Measurements from ENCODE around the gene FBXL15.

The FBXL15 gene

DNA sequence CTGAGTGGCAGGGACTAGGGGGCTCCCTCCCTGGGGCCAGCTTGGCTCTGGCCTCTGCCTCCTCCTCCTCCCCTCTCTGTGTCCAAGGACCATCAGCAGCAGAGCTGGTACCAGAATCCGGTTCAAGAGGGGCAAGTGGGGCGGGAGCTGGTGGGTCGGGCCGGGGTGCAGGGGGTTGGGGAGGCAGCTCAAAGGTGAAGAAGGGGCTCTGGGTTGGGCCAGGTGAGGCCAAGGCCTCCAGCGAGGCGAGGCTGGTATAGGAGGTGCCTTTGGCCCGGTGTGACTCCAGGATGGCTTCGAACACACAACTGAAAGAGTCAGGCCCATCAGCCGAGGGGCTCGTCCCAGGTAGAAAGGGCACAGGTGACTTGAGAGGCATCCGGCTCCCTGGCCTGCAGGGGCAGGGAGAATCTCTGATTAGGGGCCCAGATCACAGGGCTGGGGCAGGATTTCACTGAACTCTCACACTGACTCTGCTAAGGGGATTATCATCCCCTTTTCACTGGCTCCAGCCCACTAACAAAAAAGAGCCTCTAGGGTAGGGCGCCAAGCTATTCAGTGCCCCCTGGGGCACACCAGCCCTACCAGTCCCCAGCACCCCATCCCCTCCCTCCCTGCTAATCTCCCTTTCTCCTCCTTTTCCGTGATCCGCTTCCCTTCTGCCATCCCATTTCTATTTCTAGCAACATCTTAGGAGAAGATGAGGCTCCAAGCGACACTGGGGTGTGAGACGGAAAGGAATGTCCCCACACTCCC lies 6.7 kb upstream of the FBXL15 start:
- H3K9me3 Mint-ChIP-seq = no peaks in the 10 kb centered on the region
- ATAC-seq = no peak
- H3K36me3 Mint-ChIP-seq = no peaks in the 10 kb centered on the region
- no peak overlapping the region for H3K27ac Mint-ChIP-seq
- peaks cover 51% of the 10 kb centered on the region for H3K4me1 Mint-ChIP-seq
- H3K27me3 Mint-ChIP-seq = peaks cover 87% of the 10 kb centered on the region
- H3K4me3 Mint-ChIP-seq = no peak overlapping the region

DNA sequence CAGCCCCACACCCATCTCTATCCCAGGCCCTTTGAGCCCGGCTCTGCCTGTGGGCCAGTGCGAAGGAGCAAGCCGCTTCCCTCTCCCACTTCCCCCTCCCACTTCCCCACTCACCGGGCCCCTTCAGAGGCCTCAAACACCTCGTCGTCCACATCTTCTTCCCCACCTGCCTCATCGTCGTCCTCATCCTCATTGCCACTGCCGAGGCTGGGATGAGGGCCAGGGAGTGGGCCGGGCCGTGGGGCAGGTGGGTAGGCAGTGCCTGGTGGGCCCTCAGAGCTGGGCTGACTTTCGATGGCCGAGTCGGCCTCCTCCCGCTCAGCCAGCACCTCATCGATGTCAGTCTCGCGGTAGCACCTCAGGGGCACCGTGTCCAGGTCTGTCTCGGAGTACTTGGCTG lies 5.9 kb upstream of the FBXL15 start:
- H3K27me3 Mint-ChIP-seq = peaks cover 86% of the 10 kb centered on the region
- peaks cover 53% of the 10 kb centered on the region for H3K4me1 Mint-ChIP-seq
- ATAC-seq = no peak
- no peaks in the 10 kb centered on the region for H3K9me3 Mint-ChIP-seq
- no peak overlapping the region for H3K4me3 Mint-ChIP-seq
- H3K27ac Mint-ChIP-seq = no peak overlapping the region
- no peaks in the 10 kb centered on the region for H3K36me3 Mint-ChIP-seq

- H3K36me3 Mint-ChIP-seq = no peaks in the 10 kb centered on the region
- H3K4me3 Mint-ChIP-seq = no peak overlapping the region
- no peaks in the 10 kb centered on the region for H3K9me3 Mint-ChIP-seq
- H3K27ac Mint-ChIP-seq = no peak overlapping the region
- peaks cover 73% of the 10 kb centered on the region for H3K27me3 Mint-ChIP-seq
- ATAC-seq = no peak
- peaks cover 52% of the 10 kb centered on the region for H3K4me1 Mint-ChIP-seq
Observed at GRCh38 chr10:102416283-102416682, 4.4 kb upstream of the FBXL15 start.

DNA sequence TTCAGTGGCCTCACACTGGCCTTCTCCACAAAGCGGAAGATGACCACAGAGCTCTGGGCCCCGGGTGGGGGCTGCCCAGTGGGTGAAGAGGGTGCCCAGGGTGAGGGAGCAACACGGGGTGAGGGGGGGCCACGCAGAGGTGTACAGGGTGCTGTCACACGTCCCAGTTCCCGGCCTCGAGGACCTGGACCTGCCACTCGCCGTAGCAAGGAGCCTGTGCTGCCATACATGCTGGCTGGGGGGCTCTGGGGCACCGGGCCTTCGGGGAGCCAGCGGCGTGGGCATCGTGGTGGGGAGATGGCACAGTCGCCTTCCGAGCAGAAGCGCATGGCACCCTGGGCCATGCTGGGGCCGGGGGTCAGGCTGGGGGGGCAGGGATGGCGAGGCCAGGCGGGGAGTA lies 3.9 kb upstream of the FBXL15 start:
- H3K4me1 Mint-ChIP-seq = peaks cover 47% of the 10 kb centered on the region
- peaks cover 69% of the 10 kb centered on the region for H3K27me3 Mint-ChIP-seq
- no peaks in the 10 kb centered on the region for H3K9me3 Mint-ChIP-seq
- H3K4me3 Mint-ChIP-seq = no peak overlapping the region
- H3K27ac Mint-ChIP-seq = no peak overlapping the region
- no peak for ATAC-seq
- no peaks in the 10 kb centered on the region for H3K36me3 Mint-ChIP-seq

GRCh38 chr10:102418622-102419268 lies 1.9 kb upstream of the FBXL15 start, which contains the start of gene PSD:
Gene PSD (minus strand): TSS chr10:102418785. CDS start chr10:102417038, 1,747 bp downstream.
- Mint-ChIP-seq H3K4me1 (peaks cover 53% of the 10 kb centered on the region), H3K36me3 (peaks cover 5% of the 10 kb centered on the region), H3K27ac (peak within 1 kb of the TSS; percentile 84), H3K27me3 (peaks cover 57% of the 10 kb centered on the region), H3K9me3 (no peaks in the 10 kb centered on the region), H3K4me3 (peak within 1 kb of the TSS; percentile 98)
- ATAC-seq = no peak

- H3K27me3 Mint-ChIP-seq = peaks cover 50% of the 10 kb centered on the region
- H3K36me3 Mint-ChIP-seq = peaks cover 5% of the 10 kb centered on the region
- no peaks in the 10 kb centered on the region for H3K9me3 Mint-ChIP-seq
- peaks cover 50% of the 10 kb centered on the region for H3K4me1 Mint-ChIP-seq
- peak overlapping the region; percentile 84 for H3K27ac Mint-ChIP-seq
- H3K4me3 Mint-ChIP-seq = peak overlapping the region; percentile 98
- ATAC-seq = no peak
Observed at GRCh38 chr10:102419269-102420180, 1.1 kb upstream of the FBXL15 start.

GRCh38 chr10:102420181-102420713 lies 389 bp upstream of the FBXL15 start:
- Mint-ChIP-seq H3K36me3 (peaks cover 5% of the 10 kb centered on the region), H3K27me3 (peaks cover 42% of the 10 kb centered on the region), H3K4me3 (peak overlapping the region; percentile 98), H3K27ac (peak overlapping the region; percentile 84), H3K4me1 (peaks cover 46% of the 10 kb centered on the region), H3K9me3 (no peaks in the 10 kb centered on the region)
- ATAC-seq = no peak

GRCh38 chr10:102421507-102421756 lies 796 bp downstream of the FBXL15 start:
- peaks cover 54% of the 10 kb centered on the region for H3K4me1 Mint-ChIP-seq
- H3K9me3 Mint-ChIP-seq = no peaks in the 10 kb centered on the region
- peaks cover 15% of the 10 kb centered on the region for H3K36me3 Mint-ChIP-seq
- H3K27me3 Mint-ChIP-seq = peaks cover 31% of the 10 kb centered on the region
- H3K27ac Mint-ChIP-seq = peak overlapping the region; percentile 84
- no peak for ATAC-seq
- H3K4me3 Mint-ChIP-seq = peak overlapping the region; percentile 98

- Mint-ChIP-seq H3K4me1 (peaks cover 58% of the 10 kb centered on the region), H3K27ac (peak overlapping the region; percentile 84), H3K27me3 (peaks cover 26% of the 10 kb centered on the region), H3K9me3 (no peaks in the 10 kb centered on the region), H3K4me3 (peak overlapping the region; percentile 98), H3K36me3 (peaks cover 18% of the 10 kb centered on the region)
- peak; percentile 13 for ATAC-seq
Observed at GRCh38 chr10:102421757-102422512, 1.3 kb downstream of the FBXL15 start.

DNA sequence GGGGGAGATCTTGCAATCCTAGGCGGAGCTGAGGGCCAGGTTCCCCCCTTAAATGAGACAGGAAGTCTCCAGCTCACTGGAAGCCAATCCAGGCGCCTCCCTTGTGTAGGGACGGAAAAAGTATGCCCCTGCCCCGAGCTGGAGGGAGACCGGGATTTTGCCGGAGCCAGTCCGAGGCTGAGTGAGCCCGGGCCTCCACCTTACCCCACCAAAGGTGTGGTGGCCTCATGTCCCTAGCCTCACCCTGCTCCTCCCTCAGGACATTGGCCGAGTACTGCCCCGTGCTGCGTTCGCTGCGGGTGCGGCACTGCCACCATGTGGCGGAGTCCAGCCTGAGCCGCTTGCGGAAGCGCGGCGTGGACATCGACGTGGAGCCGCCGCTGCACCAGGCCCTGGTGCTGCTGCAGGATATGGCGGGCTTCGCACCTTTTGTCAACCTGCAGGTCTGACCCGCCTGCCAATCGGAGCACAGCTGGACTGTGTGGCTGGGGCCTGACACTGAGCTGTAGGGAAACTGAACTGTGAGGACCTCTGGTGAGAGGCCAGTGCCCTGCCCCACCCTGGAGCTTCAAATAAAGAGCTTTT lies 2.0 kb downstream of the FBXL15 start:
- no peaks in the 10 kb centered on the region for H3K9me3 Mint-ChIP-seq
- peak overlapping the region; percentile 98 for H3K4me3 Mint-ChIP-seq
- peaks cover 25% of the 10 kb centered on the region for H3K36me3 Mint-ChIP-seq
- peak; percentile 52 for ATAC-seq
- peaks cover 64% of the 10 kb centered on the region for H3K4me1 Mint-ChIP-seq
- peaks cover 19% of the 10 kb centered on the region for H3K27me3 Mint-ChIP-seq
- H3K27ac Mint-ChIP-seq = peak overlapping the region; percentile 84

- no peak for ATAC-seq
- peaks cover 61% of the 10 kb centered on the region for H3K4me1 Mint-ChIP-seq
- H3K9me3 Mint-ChIP-seq = no peaks in the 10 kb centered on the region
- H3K4me3 Mint-ChIP-seq = no peak overlapping the region
- H3K36me3 Mint-ChIP-seq = peaks cover 27% of the 10 kb centered on the region
- no peak overlapping the region for H3K27ac Mint-ChIP-seq
- H3K27me3 Mint-ChIP-seq = peaks cover 10% of the 10 kb centered on the region
Observed at GRCh38 chr10:102423372-102423968, 2.8 kb downstream of the FBXL15 start.

DNA sequence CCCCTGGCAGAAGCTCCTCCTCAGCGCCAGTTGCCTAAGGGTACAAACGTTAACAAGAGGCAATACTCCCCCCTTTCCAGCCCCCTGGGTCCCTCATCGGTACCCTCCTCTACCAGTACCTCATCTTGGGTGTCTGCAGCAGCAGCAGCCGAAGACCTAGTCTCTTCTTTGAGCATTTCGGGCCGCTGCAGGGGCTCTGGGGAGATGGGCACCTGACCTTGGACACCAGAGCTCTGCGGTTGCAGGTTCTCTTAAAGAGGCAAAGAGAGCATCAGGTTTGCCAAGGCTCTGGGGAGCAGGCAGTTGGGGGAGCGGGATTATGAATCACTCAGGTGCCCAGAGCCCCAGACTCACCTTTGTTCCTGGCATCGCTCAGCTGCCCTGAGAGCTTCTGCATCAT lies 3.5 kb downstream of the FBXL15 start:
- H3K36me3 Mint-ChIP-seq = peaks cover 27% of the 10 kb centered on the region
- peaks cover 57% of the 10 kb centered on the region for H3K4me1 Mint-ChIP-seq
- ATAC-seq = no peak
- peaks cover 4% of the 10 kb centered on the region for H3K27me3 Mint-ChIP-seq
- no peaks in the 10 kb centered on the region for H3K9me3 Mint-ChIP-seq
- H3K27ac Mint-ChIP-seq = no peak overlapping the region
- no peak overlapping the region for H3K4me3 Mint-ChIP-seq

GRCh38 chr10:102424916-102425315 lies 4.3 kb downstream of the FBXL15 start:
- H3K36me3 Mint-ChIP-seq = peaks cover 27% of the 10 kb centered on the region

DNA sequence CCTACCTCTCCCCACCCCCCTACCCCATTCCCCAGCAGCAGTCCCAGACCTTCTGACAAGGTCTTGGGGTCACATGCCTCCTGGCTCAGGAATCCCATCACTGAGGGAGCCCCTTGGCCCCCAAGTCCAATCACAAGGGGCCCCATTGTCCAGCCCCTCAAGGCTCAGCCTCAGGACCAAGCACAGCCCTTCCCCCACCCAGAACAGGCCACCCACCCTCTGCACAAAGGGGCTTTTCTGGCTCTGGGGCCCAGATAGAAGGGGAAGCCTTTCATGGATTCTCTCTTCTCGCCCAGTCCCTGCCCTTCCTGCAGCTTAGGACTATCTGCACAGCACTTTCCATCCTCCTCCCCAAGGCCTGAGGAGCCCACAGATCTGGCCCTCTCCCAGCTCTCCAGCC lies 4.8 kb downstream of the FBXL15 start:
- Mint-ChIP-seq H3K27ac (peak overlapping the region; percentile 52), H3K9me3 (no peaks in the 10 kb centered on the region), H3K4me1 (peaks cover 44% of the 10 kb centered on the region), H3K36me3 (peaks cover 27% of the 10 kb centered on the region), H3K4me3 (no peak overlapping the region), H3K27me3 (no peaks in the 10 kb centered on the region)
- no peak for ATAC-seq

More at GRCh38 chr10:102424916-102425315, 4.3 kb downstream of the FBXL15 start:
- H3K4me1 Mint-ChIP-seq = peaks cover 49% of the 10 kb centered on the region
- no peak for ATAC-seq
- H3K27me3 Mint-ChIP-seq = no peaks in the 10 kb centered on the region
- H3K4me3 Mint-ChIP-seq = no peak overlapping the region
- H3K9me3 Mint-ChIP-seq = no peaks in the 10 kb centered on the region
- H3K27ac Mint-ChIP-seq = no peak overlapping the region
